ENCODE results near the gene RNF6.

DNA sequence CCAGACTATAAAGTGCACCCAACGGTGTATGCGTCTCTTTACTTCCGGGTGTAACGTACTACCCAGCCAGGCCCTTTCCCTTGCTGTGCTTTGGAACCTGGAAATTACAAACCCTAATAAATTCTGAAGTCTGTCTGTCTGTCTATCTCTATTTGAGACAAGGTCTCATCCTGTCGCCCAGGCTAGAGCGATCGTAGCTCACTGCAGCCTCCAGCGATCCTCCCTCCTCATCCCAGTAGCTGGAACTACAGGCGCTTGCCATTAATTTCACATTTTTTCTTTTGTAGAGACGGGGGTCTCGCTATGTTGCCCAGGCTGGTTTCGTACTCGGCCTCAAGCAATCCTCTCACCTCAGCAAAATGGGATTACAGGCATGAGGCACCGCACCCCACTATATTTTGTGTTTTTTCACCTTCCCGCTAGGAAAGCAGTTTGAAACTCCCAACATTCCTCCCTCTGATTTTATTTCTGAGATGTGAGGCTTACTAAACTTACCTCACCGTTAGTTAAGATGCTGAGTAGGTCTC is 469 bp upstream of the RNF6 start:
- TF ChIP-seq, protein P1, sequence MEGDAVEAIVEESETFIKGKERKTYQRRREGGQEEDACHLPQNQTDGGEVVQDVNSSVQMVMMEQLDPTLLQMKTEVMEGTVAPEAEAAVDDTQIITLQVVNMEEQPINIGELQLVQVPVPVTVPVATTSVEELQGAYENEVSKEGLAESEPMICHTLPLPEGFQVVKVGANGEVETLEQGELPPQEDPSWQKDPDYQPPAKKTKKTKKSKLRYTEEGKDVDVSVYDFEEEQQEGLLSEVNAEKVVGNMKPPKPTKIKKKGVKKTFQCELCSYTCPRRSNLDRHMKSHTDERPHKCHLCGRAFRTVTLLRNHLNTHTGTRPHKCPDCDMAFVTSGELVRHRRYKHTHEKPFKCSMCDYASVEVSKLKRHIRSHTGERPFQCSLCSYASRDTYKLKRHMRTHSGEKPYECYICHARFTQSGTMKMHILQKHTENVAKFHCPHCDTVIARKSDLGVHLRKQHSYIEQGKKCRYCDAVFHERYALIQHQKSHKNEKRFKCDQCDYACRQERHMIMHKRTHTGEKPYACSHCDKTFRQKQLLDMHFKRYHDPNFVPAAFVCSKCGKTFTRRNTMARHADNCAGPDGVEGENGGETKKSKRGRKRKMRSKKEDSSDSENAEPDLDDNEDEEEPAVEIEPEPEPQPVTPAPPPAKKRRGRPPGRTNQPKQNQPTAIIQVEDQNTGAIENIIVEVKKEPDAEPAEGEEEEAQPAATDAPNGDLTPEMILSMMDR (IDR thresholded peaks at IDR 0.05) = no peak
- TF ChIP-seq POLR2A (IDR thresholded peaks at IDR 0.05) = no peak

Data from testis (tissue), 2 donors.